H1 (cell line): ENCODE measurements around the gene DAW1. TPM values are rescaled to one million over a fixed set of nuclear protein-coding genes. Genes with fewer than 3 reads are reported as not detected.

ENCODE experiments used
- CTCF ChIA-PET: fragments of 300-600 bp; sonication (Branson Sonifier 250); formaldehyde crosslinking; loops from one replicate; lab custom pipeline; 2021; ENCODE audit not compliant: partially characterized antibody; lab: Charles Lee
- POLR2A ChIA-PET: fragments of 300-600 bp; sonication (Branson Sonifier 250); formaldehyde crosslinking; loops from one replicate; lab custom pipeline; 2021; ENCODE audit warnings: inconsistent platforms; ENCODE audit not compliant: partially characterized antibody; lab: Charles Lee
- DNase-seq, 2 experiments: peaks; one replicate each; pipeline versions ENCODE4 v3.0.0 to v3.0.0-alpha.2; 2010 to 2022; ENCODE audit warnings: low spot score in 2 of 2, low read depth in 1 of 2, mixed read lengths in 1 of 2
- FAIRE-seq: peaks from 2 replicates; lab custom pipeline; 2011; peaks lifted over from hg19 to GRCh38; lab: Jason Lieb, UNC
- H2AFZ ChIP-seq: 2 replicates; pipeline ENCODE4 v1.8.1; 2012; ENCODE audit warnings: low read length, inconsistent platforms
- H2AK5ac ChIP-seq: 2 replicates; pipeline ENCODE4 v1.6.1; 2013; ENCODE audit warnings: low read depth, low read length
- H2BK120ac ChIP-seq: replicated peaks from 2 replicates; pipeline ENCODE3; 2013; ENCODE audit warnings: low read depth, low read length, inconsistent platforms
- H2BK12ac ChIP-seq: 2 replicates; pipeline ENCODE4 v1.6.1; 2013; ENCODE audit warnings: low read depth, low read length
- H2BK15ac ChIP-seq: 2 replicates; pipeline ENCODE4 v1.6.1; 2013; ENCODE audit warnings: low read length
- H2BK20ac ChIP-seq: 2 replicates; pipeline ENCODE4 v1.6.1; 2013; ENCODE audit warnings: low read length
- H2BK5ac ChIP-seq: 2 replicates; pipeline ENCODE4 v1.6.1; 2013; ENCODE audit warnings: low read depth, low read length
- H3K14ac ChIP-seq: 2 replicates; pipeline ENCODE4 v1.6.1; 2013; ENCODE audit warnings: inconsistent platforms; ENCODE audit not compliant: insufficient read length
- H3K18ac ChIP-seq: 2 replicates; pipeline ENCODE4 v1.6.1; 2013; ENCODE audit warnings: low read length; ENCODE audit errors: extremely low read depth
- H3K23ac ChIP-seq: 2 replicates; pipeline ENCODE4 v1.6.1; 2013; ENCODE audit warnings: inconsistent platforms; ENCODE audit not compliant: insufficient read length
- H3K23me2 ChIP-seq: 2 replicates; pipeline ENCODE4 v1.6.1; 2013; ENCODE audit warnings: low read depth, low read length
- H3K27ac ChIP-seq: 2 replicates; pipeline ENCODE4 v1.6.1; 2011; ENCODE audit warnings: low read depth, low read length, inconsistent platforms
- H3K27me3 ChIP-seq, 4 experiments: replicated peaks in 1 of 4; 1 replicate in 1 of 4; 2 replicates in 3 of 4; pipeline versions ENCODE4 v1.6.1 to v1.8.1; 2011 to 2013; ENCODE audit warnings: low read length in 3 of 4, mild to moderate bottlenecking in 3 of 4, inconsistent platforms in 2 of 4, mixed read lengths in 2 of 4, moderate library complexity in 1 of 4; ENCODE audit not compliant: control insufficient read depth in 3 of 4, insufficient read depth in 3 of 4; ENCODE audit errors: extremely low read depth in 1 of 4
- H3K36me3 ChIP-seq, 4 experiments: 2 replicates each; pipeline versions ENCODE4 v1.6.1 to v1.8.1; 2011 to 2013; ENCODE audit warnings: mild to moderate bottlenecking in 4 of 4, low read length in 3 of 4, moderate library complexity in 2 of 4, control low read depth in 1 of 4, inconsistent platforms in 1 of 4; ENCODE audit not compliant: insufficient read depth in 4 of 4, control insufficient read depth in 2 of 4
- H3K4ac ChIP-seq: replicated peaks from 2 replicates; pipeline ENCODE3; 2013; ENCODE audit warnings: low read length, low read depth, mixed read lengths, inconsistent platforms; ENCODE audit not compliant: insufficient read length
- H3K4me1 ChIP-seq, 4 experiments: replicated peaks in 1 of 4; 1 replicate in 1 of 4; 2 replicates in 3 of 4; pipeline versions ENCODE4 v1.6.1 to v1.8.1; 2011 to 2013; ENCODE audit warnings: low read length in 3 of 4, inconsistent platforms in 2 of 4, mixed read lengths in 1 of 4; ENCODE audit not compliant: insufficient read depth in 4 of 4, control insufficient read depth in 3 of 4
- H3K4me2 ChIP-seq, 2 experiments: 2 replicates each; pipeline versions ENCODE4 v1.6.1 to v1.8.1; 2011 to 2013; ENCODE audit warnings: low read depth in 2 of 2, low read length in 2 of 2, control low read depth in 1 of 2, inconsistent platforms in 1 of 2, mild to moderate bottlenecking in 1 of 2; ENCODE audit not compliant: insufficient read depth in 1 of 2
- H3K4me3 ChIP-seq, 4 experiments: fragments of 200-600, 300-600 bp in 1 of 4; sonication (generic), shearing (Covaris generic), sonication (Bioruptor Twin) in 1 of 4; 2 replicates each; pipeline versions ENCODE4 v1.5.1 to v1.8.1; 2011 to 2016; ENCODE audit warnings: low read length in 4 of 4, low read depth in 3 of 4, control low read depth in 2 of 4, inconsistent platforms in 2 of 4, mild to moderate bottlenecking in 2 of 4, mixed read lengths in 1 of 4, moderate library complexity in 1 of 4; ENCODE audit not compliant: insufficient read depth in 2 of 4; ENCODE audit errors: extremely low read depth in 1 of 4
- H3K56ac ChIP-seq: replicated peaks from 2 replicates; pipeline ENCODE3; 2013; ENCODE audit warnings: low read depth, mild to moderate bottlenecking, mixed read lengths, low read length, inconsistent platforms; ENCODE audit not compliant: insufficient read length
- H3K79me1 ChIP-seq: 2 replicates; pipeline ENCODE4 v1.6.1; 2013; ENCODE audit warnings: low read depth, low read length, control low read depth
- H3K79me2 ChIP-seq, 2 experiments: 2 replicates each; pipeline versions ENCODE4 v1.6.1 to v1.8.1; 2012 to 2013; ENCODE audit warnings: low read length in 2 of 2, mild to moderate bottlenecking in 2 of 2, inconsistent platforms in 1 of 2; ENCODE audit not compliant: insufficient read depth in 2 of 2, control insufficient read depth in 1 of 2
- H3K9ac ChIP-seq, 4 experiments: replicated peaks in 1 of 4; 1 replicate in 1 of 4; 2 replicates in 3 of 4; pipeline versions ENCODE4 v1.6.1 to v1.8.1; 2011 to 2013; ENCODE audit warnings: low read depth in 3 of 4, low read length in 3 of 4, control low read depth in 2 of 4, mild to moderate bottlenecking in 2 of 4, moderate library complexity in 2 of 4, inconsistent platforms in 1 of 4; ENCODE audit errors: extremely low read depth in 1 of 4
- H3K9me3 ChIP-seq, 2 experiments: 2 replicates each; pipeline versions ENCODE4 v1.6.1 to v1.8.1; 2012 to 2013; ENCODE audit warnings: mild to moderate bottlenecking in 2 of 2, moderate library complexity in 2 of 2, control low read depth in 1 of 2, inconsistent platforms in 1 of 2, low read depth in 1 of 2, low read length in 1 of 2, mixed read lengths in 1 of 2; ENCODE audit not compliant: insufficient read depth in 2 of 2
- H4K20me1 ChIP-seq, 2 experiments: replicated peaks in 1 of 2; 2 replicates each; pipeline versions ENCODE3 to v1.8.1; 2011 to 2013; ENCODE audit warnings: inconsistent platforms in 2 of 2, low read length in 2 of 2, mild to moderate bottlenecking in 1 of 2; ENCODE audit not compliant: insufficient read depth in 2 of 2, control insufficient read depth in 1 of 2
- H4K5ac ChIP-seq: 2 replicates; pipeline ENCODE4 v1.6.1; 2013; ENCODE audit warnings: low read length, low read depth, mixed read lengths, inconsistent platforms; ENCODE audit not compliant: insufficient read length
- H4K8ac ChIP-seq: 2 replicates; pipeline ENCODE4 v1.8.0; 2013; ENCODE audit warnings: mild to moderate bottlenecking, moderate library complexity, low read length, inconsistent platforms; ENCODE audit not compliant: insufficient read depth; ENCODE audit errors: extremely low read depth
- H4K91ac ChIP-seq: replicated peaks from 2 replicates; pipeline ENCODE3; 2013; ENCODE audit warnings: low read length, mixed read lengths, inconsistent platforms; ENCODE audit not compliant: insufficient read length
- ASH2L ChIP-seq: fragments of 200-600, 300-600 bp; sonication (generic); IDR thresholded peaks from one replicate; pipeline ENCODE4 v1.7.1; 2017; ENCODE audit warnings: low read length
- BRCA1 ChIP-seq: IDR thresholded peaks from 2 replicates; pipeline ENCODE4 v1.6.1; 2012; ENCODE audit warnings: low read depth, low read length, improper control_type of control experiment
- EZH2 ChIP-seq: fragments of 200-600 bp; sonication (generic); IDR thresholded peaks from 2 replicates; pipeline ENCODE4 v1.7.1; 2012; ENCODE audit warnings: low read depth, mild to moderate bottlenecking, moderate library complexity, low read length, inconsistent platforms; ENCODE audit not compliant: severe bottlenecking
- JUN ChIP-seq: IDR thresholded peaks from 2 replicates; pipeline ENCODE4 v1.6.1; 2011; ENCODE audit warnings: low read depth, mild to moderate bottlenecking, improper control_type of control experiment, low read length
- RXRA ChIP-seq: IDR thresholded peaks from 2 replicates; pipeline ENCODE4 v1.6.1; 2011; ENCODE audit warnings: low read depth, mild to moderate bottlenecking, low read length, moderate library complexity; ENCODE audit not compliant: insufficient read depth
- SAP30 ChIP-seq: fragments of 300-600 bp; sonication (generic); IDR thresholded peaks from 2 replicates; pipeline ENCODE4 v1.7.1; 2012; ENCODE audit warnings: low read length, moderate library complexity, mild to moderate bottlenecking, inconsistent platforms; ENCODE audit not compliant: insufficient read depth, insufficient replicate concordance
- SP4 ChIP-seq: IDR thresholded peaks from 2 replicates; pipeline ENCODE4 v1.6.1; 2012; ENCODE audit warnings: low read length, inconsistent platforms
- SRF ChIP-seq: IDR thresholded peaks from 2 replicates; pipeline ENCODE4 v1.6.1; 2011; ENCODE audit warnings: mild to moderate bottlenecking, low read depth, low read length, moderate library complexity
- TAF7 ChIP-seq: optimal IDR thresholded peaks from 2 replicates; pipeline ENCODE3; 2011; ENCODE audit warnings: low read depth, mild to moderate bottlenecking, inconsistent platforms, low read length, moderate library complexity, borderline replicate concordance
- TBP ChIP-seq: IDR thresholded peaks from 2 replicates; pipeline ENCODE4 v1.6.1; 2011; ENCODE audit warnings: low read depth, low read length, improper control_type of control experiment
- TEAD4 ChIP-seq: IDR thresholded peaks from 2 replicates; pipeline ENCODE4 v1.6.1; 2012; ENCODE audit warnings: low read depth, low read length, inconsistent platforms, mixed read lengths
- ZNF274 ChIP-seq: IDR thresholded peaks from 2 replicates; pipeline ENCODE4 v1.7.0; 2012; ENCODE audit warnings: low read length, borderline replicate concordance; ENCODE audit errors: extremely low read depth
- WGBS, 2 experiments: shearing (Covaris generic) in 1 of 2; methylation state at CpG; one replicate each; pipeline versions ENCODE4 v1.1.6 to v1.1.7; 2013 to 2015; ENCODE audit warnings: low lambda C conversion rate in 2 of 2, mixed read lengths in 2 of 2, inconsistent platforms in 1 of 2, low coverage in 1 of 2, missing lambda C conversion rate in 1 of 2; ENCODE audit not compliant: insufficient replicate concordance in 2 of 2, insufficient coverage in 1 of 2, insufficient read length in 1 of 2; ENCODE audit errors: extremely low coverage in 1 of 2, missing lambda C conversion rate in 1 of 2; 5-methylcytosine and 5-hydroxymethylcytosine counted together
- polyA plus RNA-seq, 7 experiments: library from polyadenylated mRNA; depleted of rRNA in 3 of 7; stranded (reverse) in 5 of 7; unstranded in 2 of 7; fragments of >200 nt in 5 of 7; fragments of 200-250 nt in 2 of 7; gene quantifications; 1 replicate in 5 of 7; 2 replicates in 1 of 7; 4 replicates in 1 of 7; pipeline versions ENCODE4 v1.2.1 to v1.2.3, GENCODE V29; 2011 to 2013; ENCODE audit warnings: missing spikeins in 2 of 7, mixed read lengths in 2 of 7
- total RNA-seq: library from RNA; stranded (reverse); fragmentation: NEBNext Ultra II Directional; extraction: Animal tissue kit (Norgen Biotek cat#: 25700); gene quantifications from 2 replicates; pipeline ENCODE4 v1.2.1, GENCODE V29; 2021
- TF ChIP-seq, protein P1 (sequence below): IDR thresholded peaks from 2 replicates; pipeline ENCODE4 v1.6.1; 2011; ENCODE audit warnings: low read depth, mild to moderate bottlenecking, low read length; ENCODE audit not compliant: insufficient read depth

Gene DAW1
- total and polyA plus RNA-seq, 2 of the 8 experiments (the other 6 are each of a cell fraction or from before 2014, with no cell fraction given): 0.44 to 1.4 TPM

DNA sequence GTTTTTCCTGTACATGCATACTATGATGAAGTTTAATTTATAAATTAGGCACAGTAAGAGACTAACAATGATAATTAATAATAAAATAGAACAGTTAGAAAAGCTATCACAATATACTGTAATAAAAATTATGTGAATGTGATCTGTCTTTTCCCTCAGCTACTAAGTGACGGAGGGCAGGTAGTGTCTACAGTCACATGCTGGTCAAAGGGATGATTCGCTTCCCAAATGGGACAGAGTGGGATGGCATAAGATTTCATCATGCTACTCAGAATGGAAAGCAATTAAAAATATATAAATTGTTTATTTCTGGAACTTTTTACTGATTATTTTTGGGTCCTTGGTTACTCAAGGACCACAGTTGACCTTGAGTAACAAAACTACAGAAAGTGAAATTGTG, 71.5 kb downstream of the DAW1 start:
- Histone ChIP-seq H3K23me2 (no peaks in the 10 kb centered on the region), H4K5ac (no peak overlapping the region), H2BK12ac (no peak overlapping the region), H2AK5ac (no peak overlapping the region), H3K9ac (no peak overlapping the region), H2BK20ac (no peak overlapping the region), H3K56ac (no peak overlapping the region), H3K27ac (no peak overlapping the region), H4K8ac (no peak overlapping the region), H3K36me3 (no peaks in the 10 kb centered on the region), H3K4me2 (no peak overlapping the region), H3K27me3 (no peaks in the 10 kb centered on the region), H2BK120ac (no peak overlapping the region), H3K18ac (no peak overlapping the region), H3K79me2 (no peaks in the 10 kb centered on the region), H3K4me3 (no peak overlapping the region), H3K9me3 (0 out of 4 replicates have a peak, but pooled peaks cover 0 to 9% of the 10 kb centered on the region in 2 experiments), H4K20me1 (no peaks in the 10 kb centered on the region), H4K91ac (no peak overlapping the region), H2BK15ac (no peak overlapping the region), H2AFZ (no peak overlapping the region), H3K4me1 (peaks cover 0 to 2% (median 0%) of the 10 kb centered on the region in 4 experiments; a peak in 1 of 7 replicates), H3K23ac (no peak overlapping the region), H3K79me1 (no peaks in the 10 kb centered on the region), H2BK5ac (no peak overlapping the region), H3K14ac (no peak overlapping the region), H3K4ac (no peak overlapping the region)
- ChIA-PET POLR2A (no interaction called here), CTCF (interaction anchor here (1.1 to 1.4 kb wide), 2 partner anchors 18 to 114 kb away, joined by 3 read pairs; no protein-coding TSS in a partner anchor)
- no peak for DNase-seq
- 92% methylated on average over 2 of the region's 2 CpGs; no CpG with 5 or more reads in 1 of the 2 experiments for WGBS, 2 experiments
- FAIRE-seq: no peak
- TF ChIP-seq ASH2L (no peak), SP4 (no peak), TEAD4 (no peak), TBP (no peak), TAF7 (no peak), SRF (no peak), ZNF274 (no peak), SAP30 (no peak), JUN (no peak), EZH2 (no peak), RXRA (no peak), BRCA1 (no peak)
- TF ChIP-seq, protein P1, sequence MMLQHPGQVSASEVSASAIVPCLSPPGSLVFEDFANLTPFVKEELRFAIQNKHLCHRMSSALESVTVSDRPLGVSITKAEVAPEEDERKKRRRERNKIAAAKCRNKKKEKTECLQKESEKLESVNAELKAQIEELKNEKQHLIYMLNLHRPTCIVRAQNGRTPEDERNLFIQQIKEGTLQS: no peak
